HCT116 (cell line): Measurements from ENCODE around the gene RALGPS1. TPM values are rescaled to one million over a fixed set of nuclear protein-coding genes. Genes with fewer than 3 reads are reported as not detected.

Experiments
- ATAC-seq: fragments of 200-7000 bp; cut with Tn5 transposase; 2 replicates; pipeline ENCODE4 v1.9.1; 2020; ENCODE audit warnings: mild to moderate bottlenecking, moderate library complexity
- BruUV-seq: library from RNA; stranded (reverse); fragments of 400-500 nt; replicated peaks from 2 replicates; lab custom pipeline; 2021; lab: Mats Ljungman, UMichigan
- CTCF ChIA-PET: fragments of 300-600 bp; sonication (Branson Sonifier 250); formaldehyde crosslinking; loops from one replicate; lab custom pipeline; 2021; ENCODE audit warnings: antibody characterized with exemption; lab: Charles Lee
- POLR2A ChIA-PET: fragments of 300-600, 350-600 bp; sonication (Branson Sonifier 250); formaldehyde crosslinking; loops from one replicate; lab custom pipeline; 2021; ENCODE audit warnings: antibody characterized with exemption; lab: Charles Lee
- RAD21 ChIA-PET, 2 experiments: fragments of 300-600 bp; sonication (Branson Sonifier 250); formaldehyde crosslinking; loops; one replicate each; lab custom pipeline; 2023; ENCODE audit warnings: low total read pairs in 2 of 2; ENCODE audit not compliant: uncharacterized antibody in 2 of 2, unreplicated experiment in 2 of 2, low non-redundant PET in 1 of 2; lab: Charles Lee
- DNase-seq: peaks from one replicate; pipeline ENCODE4 v3.0.0-alpha.2; 2010; ENCODE audit warnings: low read depth, low spot score
- H2AFZ ChIP-seq: fragments of 200-600 bp; shearing (Covaris generic), sonication (generic); 2 replicates; pipeline ENCODE4 v1.6.1; 2017; ENCODE audit warnings: low read depth, mixed run types, mixed read lengths, antibody characterized with exemption, low read length; ENCODE audit not compliant: poor library complexity, severe bottlenecking
- H3K27ac ChIP-seq: 2 replicates; pipeline ENCODE4 v1.5.1; 2012; ENCODE audit warnings: low read depth, low read length
- H3K27me3 ChIP-seq: fragments of 200-600 bp; sonication (generic); 2 replicates; pipeline ENCODE4 v1.6.1; 2016; ENCODE audit warnings: mixed run types, low read length, mixed read lengths; ENCODE audit not compliant: insufficient read depth
- H3K36me3 ChIP-seq, 2 experiments: fragments of 200-500 bp in 1 of 2; fragments of 200-600 bp in 1 of 2; sonication (Bioruptor generic) in 1 of 2; sonication (generic) in 1 of 2; 2 replicates each; pipeline versions ENCODE4 v1.5.1 to v1.6.1; 2014 to 2016; ENCODE audit warnings: low read length in 2 of 2, inconsistent platforms in 1 of 2, mixed read lengths in 1 of 2, mixed run types in 1 of 2; ENCODE audit not compliant: insufficient read depth in 2 of 2, control insufficient read depth in 1 of 2
- H3K4me1 ChIP-seq, 2 experiments: fragments of 200-600 bp in 1 of 2; sonication (generic) in 1 of 2; 2 replicates each; pipeline versions ENCODE4 v1.5.1 to v1.6.1; 2012 to 2017; ENCODE audit warnings: low read length in 2 of 2, inconsistent platforms in 1 of 2, mild to moderate bottlenecking in 1 of 2, mixed read lengths in 1 of 2, mixed run types in 1 of 2, moderate library complexity in 1 of 2; ENCODE audit not compliant: insufficient read depth in 2 of 2, control insufficient read depth in 1 of 2
- H3K4me2 ChIP-seq: fragments of 200-600 bp; sonication (generic); 2 replicates; pipeline ENCODE4 v1.6.1; 2017; ENCODE audit warnings: mixed run types, low read length, mixed read lengths
- H3K4me3 ChIP-seq, 2 experiments: fragments of 200-600 bp in 1 of 2; sonication (generic) in 1 of 2; replicated peaks in 1 of 2; 2 replicates each; pipeline ENCODE4 v1.5.1; 2011 to 2016; ENCODE audit warnings: low read length in 2 of 2, control low read depth in 1 of 2, low read depth in 1 of 2, mild to moderate bottlenecking in 1 of 2, mixed read lengths in 1 of 2, mixed run types in 1 of 2
- H3K79me2 ChIP-seq: fragments of 200-600 bp; sonication (generic); 2 replicates; pipeline ENCODE4 v1.6.1; 2017; ENCODE audit warnings: mild to moderate bottlenecking, mixed run types, low read length, moderate library complexity, mixed read lengths; ENCODE audit not compliant: insufficient read depth
- H3K9ac ChIP-seq: fragments of 200-600 bp; sonication (generic); 2 replicates; pipeline ENCODE4 v1.6.1; 2016; ENCODE audit warnings: low read length, mixed read lengths
- H3K9me2 ChIP-seq: fragments of 200-600 bp; sonication (generic), shearing (Covaris generic); 2 replicates; pipeline ENCODE4 v1.6.1; 2017; ENCODE audit warnings: mixed run types, mild to moderate bottlenecking, moderate library complexity; ENCODE audit not compliant: insufficient read depth
- H3K9me3 ChIP-seq, 2 experiments: fragments of 200-500 bp in 1 of 2; fragments of 200-600 bp in 1 of 2; sonication (Bioruptor generic) in 1 of 2; sonication (generic) in 1 of 2; 2 replicates each; pipeline ENCODE4 v1.6.1; 2014 to 2017; ENCODE audit warnings: low read length in 2 of 2, mixed read lengths in 2 of 2, inconsistent platforms in 1 of 2, low read depth in 1 of 2, mild to moderate bottlenecking in 1 of 2, mixed run types in 1 of 2, moderate library complexity in 1 of 2; ENCODE audit not compliant: control insufficient read depth in 1 of 2, insufficient read depth in 1 of 2
- H4K20me1 ChIP-seq: fragments of 200-600 bp; sonication (generic), shearing (Covaris generic); 2 replicates; pipeline ENCODE4 v1.6.1; 2017; ENCODE audit warnings: mixed run types, mild to moderate bottlenecking, moderate library complexity; ENCODE audit not compliant: insufficient read depth
- CBX3 ChIP-seq: IDR thresholded peaks from 2 replicates; pipeline ENCODE4 v1.6.1; 2012; ENCODE audit warnings: low read depth
- CEBPB ChIP-seq: IDR thresholded peaks from 2 replicates; pipeline ENCODE4 v1.6.1; 2012; ENCODE audit warnings: low read depth
- EZH2phosphoT487 ChIP-seq: fragments of 200-600 bp; IDR thresholded peaks from 2 replicates; pipeline ENCODE4 v1.6.1; 2018; ENCODE audit warnings: antibody characterized with exemption, borderline replicate concordance
- POLR2A ChIP-seq: IDR thresholded peaks from 2 replicates; pipeline ENCODE4 v1.7.0; 2011; ENCODE audit warnings: borderline replicate concordance; ENCODE audit not compliant: insufficient read depth, insufficient read length; ENCODE audit errors: extremely low read depth
- RAD21 ChIP-seq: IDR thresholded peaks from 2 replicates; pipeline ENCODE4 v1.6.1; 2012; ENCODE audit warnings: low read depth, mild to moderate bottlenecking
- REST ChIP-seq: IDR thresholded peaks from 2 replicates; pipeline ENCODE4 v1.6.1; 2012; ENCODE audit warnings: low read depth
- SIN3A ChIP-seq: IDR thresholded peaks from 2 replicates; pipeline ENCODE4 v1.6.1; 2012; ENCODE audit warnings: low read depth
- SP1 ChIP-seq: IDR thresholded peaks from 2 replicates; pipeline ENCODE4 v1.6.1; 2012; ENCODE audit warnings: low read depth
- TCF7L2 ChIP-seq: IDR thresholded peaks from 2 replicates; pipeline ENCODE4 v1.7.0; 2011; ENCODE audit warnings: borderline replicate concordance, inconsistent platforms; ENCODE audit not compliant: insufficient read depth, insufficient read length; ENCODE audit errors: extremely low read depth
- YY1 ChIP-seq: IDR thresholded peaks from 2 replicates; pipeline ENCODE4 v1.6.1; 2011; ENCODE audit warnings: low read length, low read depth, moderate library complexity, mild to moderate bottlenecking; ENCODE audit not compliant: insufficient replicate concordance; ENCODE audit errors: extremely low read depth
- ZFX ChIP-seq: fragments of 450-650 bp; IDR thresholded peaks from 2 replicates; pipeline ENCODE4 v1.6.1; 2017
- intact Hi-C: fragments of 100-400 bp; cut with micrococcal nuclease; formaldehyde crosslinking; loops from 2 replicates; pipeline ENCODE4 v1.10.0; 2022
- total RNA-seq: library from RNA; stranded (reverse); gene quantifications from one replicate; pipeline ENCODE4 v1.2.1, GENCODE V29; 2021; ENCODE audit not compliant: unreplicated experiment
- TF ChIP-seq, protein P1 (sequence below): IDR thresholded peaks from 2 replicates; pipeline ENCODE4 v1.6.1; 2011; ENCODE audit warnings: mild to moderate bottlenecking, low read length, moderate library complexity; ENCODE audit not compliant: insufficient replicate concordance; ENCODE audit errors: extremely low read depth
- TF ChIP-seq, protein P2 (sequence below): IDR thresholded peaks from 2 replicates; pipeline ENCODE4 v1.6.1; 2012
- TF ChIP-seq, protein P3 (sequence below): IDR thresholded peaks from 2 replicates; pipeline ENCODE4 v1.6.1; 2012

RALGPS1 gene
- total RNA-seq, 1 experiment from 2014 or later: 7.6 TPM

DNA sequence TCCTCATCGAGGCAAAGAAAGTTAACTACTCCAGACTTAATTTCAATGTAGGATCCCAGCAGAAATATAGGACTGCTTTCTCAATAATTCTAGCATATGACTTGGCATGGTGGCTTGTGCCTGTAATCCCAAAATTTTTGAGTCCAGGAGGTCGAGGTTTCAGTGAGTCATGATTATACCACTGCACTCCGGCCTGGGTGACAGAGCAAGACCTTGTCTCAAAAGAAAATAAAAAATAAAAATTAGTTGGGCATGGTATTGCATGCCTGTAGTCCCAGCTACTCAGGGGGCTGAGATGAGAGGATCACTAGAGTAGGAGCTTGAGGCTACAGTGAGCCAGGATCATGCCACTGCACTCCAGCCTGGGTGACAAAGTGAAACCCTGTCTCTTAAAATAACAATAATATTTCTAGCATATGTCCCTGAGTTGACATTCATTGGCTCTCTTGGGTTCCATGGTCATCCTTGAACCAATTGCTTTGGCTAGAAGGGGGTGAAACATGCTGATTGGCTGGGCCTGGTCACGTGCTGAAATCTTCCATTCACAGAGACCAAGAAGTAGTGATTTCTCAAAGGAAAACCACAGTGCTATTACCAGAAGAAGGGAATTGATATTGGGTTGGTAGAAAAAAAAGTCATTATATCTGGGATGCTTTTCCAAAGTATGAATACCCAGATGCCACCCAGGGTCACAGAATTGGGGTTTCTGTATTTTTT lies 318.4 kb downstream of the RALGPS1 start:
- Histone ChIP-seq H3K4me3 (no peak overlapping the region), H3K9ac (no peak overlapping the region), H3K27me3 (no peaks in the 10 kb centered on the region), H3K27ac (no peak overlapping the region), H3K4me1 (no peaks in the 10 kb centered on the region), H3K4me2 (no peak overlapping the region), H3K9me3 (no peaks in the 10 kb centered on the region), H3K36me3 (no peaks in the 10 kb centered on the region), H3K79me2 (no peaks in the 10 kb centered on the region), H3K9me2 (no peaks in the 10 kb centered on the region), H4K20me1 (no peaks in the 10 kb centered on the region), H2AFZ (no peak overlapping the region)
- ChIA-PET RAD21 (no interaction called here), CTCF (no interaction called here), POLR2A (no interaction called here)
- DNase-seq (no peak), ATAC-seq (no peak)
- intact Hi-C loops: no loop called here
- no TSS peak for BruUV-seq
- TF ChIP-seq, protein P1, sequence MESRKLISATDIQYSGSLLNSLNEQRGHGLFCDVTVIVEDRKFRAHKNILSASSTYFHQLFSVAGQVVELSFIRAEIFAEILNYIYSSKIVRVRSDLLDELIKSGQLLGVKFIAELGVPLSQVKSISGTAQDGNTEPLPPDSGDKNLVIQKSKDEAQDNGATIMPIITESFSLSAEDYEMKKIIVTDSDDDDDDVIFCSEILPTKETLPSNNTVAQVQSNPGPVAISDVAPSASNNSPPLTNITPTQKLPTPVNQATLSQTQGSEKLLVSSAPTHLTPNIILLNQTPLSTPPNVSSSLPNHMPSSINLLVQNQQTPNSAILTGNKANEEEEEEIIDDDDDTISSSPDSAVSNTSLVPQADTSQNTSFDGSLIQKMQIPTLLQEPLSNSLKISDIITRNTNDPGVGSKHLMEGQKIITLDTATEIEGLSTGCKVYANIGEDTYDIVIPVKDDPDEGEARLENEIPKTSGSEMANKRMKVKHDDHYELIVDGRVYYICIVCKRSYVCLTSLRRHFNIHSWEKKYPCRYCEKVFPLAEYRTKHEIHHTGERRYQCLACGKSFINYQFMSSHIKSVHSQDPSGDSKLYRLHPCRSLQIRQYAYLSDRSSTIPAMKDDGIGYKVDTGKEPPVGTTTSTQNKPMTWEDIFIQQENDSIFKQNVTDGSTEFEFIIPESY: no peak
- TF ChIP-seq, protein P2, sequence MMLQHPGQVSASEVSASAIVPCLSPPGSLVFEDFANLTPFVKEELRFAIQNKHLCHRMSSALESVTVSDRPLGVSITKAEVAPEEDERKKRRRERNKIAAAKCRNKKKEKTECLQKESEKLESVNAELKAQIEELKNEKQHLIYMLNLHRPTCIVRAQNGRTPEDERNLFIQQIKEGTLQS: no peak
- TF ChIP-seq ZFX (no peak), CBX3 (no peak), SIN3A (no peak), SP1 (no peak), RAD21 (no peak), POLR2A (no peak), EZH2phosphoT487 (no peak), YY1 (no peak), REST (no peak), TCF7L2 (no peak), CEBPB (no peak)
- TF ChIP-seq, protein P3, sequence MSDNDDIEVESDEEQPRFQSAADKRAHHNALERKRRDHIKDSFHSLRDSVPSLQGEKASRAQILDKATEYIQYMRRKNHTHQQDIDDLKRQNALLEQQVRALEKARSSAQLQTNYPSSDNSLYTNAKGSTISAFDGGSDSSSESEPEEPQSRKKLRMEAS: no peak
